Activated naive CD4-positive, alpha-beta T cell treated with anti-CD3 and anti-CD28 coated beads, Interleukin-2, amount 10 ng/mL, durations not matched to agents 7 days and 5 days (primary cell): ENCODE data around the gene SRPK3.
A peak's percentile ranks its signal among the peaks of the same experiment; 100 is the strongest.

Experiments used
- CTCF ChIA-PET: fragments of 350-600 bp; sonication (Branson Sonifier 250); formaldehyde crosslinking; loops from one replicate; lab custom pipeline; 2021; ENCODE audit warnings: antibody characterized with exemption; lab: Charles Lee
- DNase-seq: peaks from one replicate; pipeline ENCODE4 v3.0.0-alpha.2; 2020
- H3K27ac Mint-ChIP-seq: one replicate; pipeline ENCODE4 v1.8.0; 2021; ENCODE audit warnings: mild to moderate bottlenecking, moderate library complexity, mixed read lengths
- H3K27me3 Mint-ChIP-seq: one replicate; pipeline ENCODE4 v1.8.0; 2021; ENCODE audit warnings: mild to moderate bottlenecking, mixed read lengths
- H3K36me3 Mint-ChIP-seq: one replicate; pipeline ENCODE4 v1.8.0; 2021; ENCODE audit warnings: mixed read lengths
- H3K4me1 Mint-ChIP-seq: one replicate; pipeline ENCODE4 v1.8.0; 2021; ENCODE audit warnings: mixed read lengths
- H3K4me3 Mint-ChIP-seq: one replicate; pipeline ENCODE4 v1.8.0; 2021; ENCODE audit warnings: mild to moderate bottlenecking, moderate library complexity, mixed read lengths
- H3K9me3 Mint-ChIP-seq: one replicate; pipeline ENCODE4 v1.8.0; 2021; ENCODE audit warnings: mixed read lengths

Gene SRPK3

GRCh38 chrX:153828723-153829548, 48.1 kb downstream of the SRPK3 start:
- no peak overlapping the region for H3K27ac Mint-ChIP-seq
- DNase-seq: no peak
- H3K4me3 Mint-ChIP-seq: no peak overlapping the region
- peaks cover 79% of the 10 kb centered on the region for H3K27me3 Mint-ChIP-seq
- H3K9me3 Mint-ChIP-seq: no peaks in the 10 kb centered on the region
- CTCF ChIA-PET: no interaction called here
- H3K4me1 Mint-ChIP-seq: peaks cover 18% of the 10 kb centered on the region
- no peaks in the 10 kb centered on the region for H3K36me3 Mint-ChIP-seq

GRCh38 chrX:153829549-153829798, 48.6 kb downstream of the SRPK3 start:
- no peaks in the 10 kb centered on the region for H3K36me3 Mint-ChIP-seq
- DNase-seq: no peak
- H3K27me3 Mint-ChIP-seq: peaks cover 73% of the 10 kb centered on the region
- no peak overlapping the region for H3K4me3 Mint-ChIP-seq
- peaks cover 17% of the 10 kb centered on the region for H3K4me1 Mint-ChIP-seq
- CTCF ChIA-PET: no interaction called here
- H3K9me3 Mint-ChIP-seq: no peaks in the 10 kb centered on the region
- H3K27ac Mint-ChIP-seq: no peak overlapping the region

- CTCF ChIA-PET: no interaction called here
- no peaks in the 10 kb centered on the region for H3K36me3 Mint-ChIP-seq
- peak within 1 kb of the TSS; percentile 26 for H3K4me3 Mint-ChIP-seq
- peak; percentile 23 for DNase-seq
- peaks cover 68% of the 10 kb centered on the region for H3K27me3 Mint-ChIP-seq
- H3K4me1 Mint-ChIP-seq: peaks cover 17% of the 10 kb centered on the region
- H3K9me3 Mint-ChIP-seq: no peaks in the 10 kb centered on the region
- no peak within 1 kb of the TSS for H3K27ac Mint-ChIP-seq
These were observed 49.2 kb downstream of the SRPK3 start, which contains the start of gene PDZD4 for GRCh38 chrX:153829799-153830639. PDZD4 (minus strand) TSS chrX:153830544; CDS start chrX:153830298, 246 bp downstream.

GRCh38 chrX:153830640-153831428, 50.0 kb downstream of the SRPK3 start:
- Mint-ChIP-seq H3K27ac (no peak overlapping the region), H3K9me3 (no peaks in the 10 kb centered on the region), H3K36me3 (no peaks in the 10 kb centered on the region), H3K4me1 (peaks cover 17% of the 10 kb centered on the region), H3K27me3 (peaks cover 65% of the 10 kb centered on the region), H3K4me3 (peak overlapping the region; percentile 26)
- CTCF ChIA-PET: no interaction called here
- no peak for DNase-seq

GRCh38 chrX:153831429-153832150, 50.7 kb downstream of the SRPK3 start:
- Mint-ChIP-seq H3K36me3 (no peaks in the 10 kb centered on the region), H3K27me3 (peaks cover 63% of the 10 kb centered on the region), H3K9me3 (no peaks in the 10 kb centered on the region), H3K4me3 (peak overlapping the region; percentile 43), H3K4me1 (peaks cover 17% of the 10 kb centered on the region), H3K27ac (no peak overlapping the region)
- DNase-seq: no peak
- CTCF ChIA-PET: no interaction called here

GRCh38 chrX:153832728-153833127, 51.9 kb downstream of the SRPK3 start:
- H3K4me3 Mint-ChIP-seq: no peak overlapping the region
- no peaks in the 10 kb centered on the region for H3K36me3 Mint-ChIP-seq
- H3K4me1 Mint-ChIP-seq: peaks cover 7% of the 10 kb centered on the region
- CTCF ChIA-PET: interaction anchor here (0.7 kb wide), 1 partner anchor 11 kb away, joined by 3 read pairs; no protein-coding TSS in a partner anchor
- no peak for DNase-seq
- no peaks in the 10 kb centered on the region for H3K9me3 Mint-ChIP-seq
- peaks cover 58% of the 10 kb centered on the region for H3K27me3 Mint-ChIP-seq
- no peak overlapping the region for H3K27ac Mint-ChIP-seq
